GM12873 (cell line): Measurements from ENCODE around the gene CACNB3.

ENCODE experiments used
- CTCF ChIP-seq: IDR thresholded peaks from 2 replicates; pipeline ENCODE4 v1.5.1; 2012; ENCODE audit warnings: low read depth, mild to moderate bottlenecking, moderate library complexity, low read length, control low read depth; ENCODE audit not compliant: insufficient read depth; ENCODE audit errors: missing control alignments

CACNB3 gene

DNA sequence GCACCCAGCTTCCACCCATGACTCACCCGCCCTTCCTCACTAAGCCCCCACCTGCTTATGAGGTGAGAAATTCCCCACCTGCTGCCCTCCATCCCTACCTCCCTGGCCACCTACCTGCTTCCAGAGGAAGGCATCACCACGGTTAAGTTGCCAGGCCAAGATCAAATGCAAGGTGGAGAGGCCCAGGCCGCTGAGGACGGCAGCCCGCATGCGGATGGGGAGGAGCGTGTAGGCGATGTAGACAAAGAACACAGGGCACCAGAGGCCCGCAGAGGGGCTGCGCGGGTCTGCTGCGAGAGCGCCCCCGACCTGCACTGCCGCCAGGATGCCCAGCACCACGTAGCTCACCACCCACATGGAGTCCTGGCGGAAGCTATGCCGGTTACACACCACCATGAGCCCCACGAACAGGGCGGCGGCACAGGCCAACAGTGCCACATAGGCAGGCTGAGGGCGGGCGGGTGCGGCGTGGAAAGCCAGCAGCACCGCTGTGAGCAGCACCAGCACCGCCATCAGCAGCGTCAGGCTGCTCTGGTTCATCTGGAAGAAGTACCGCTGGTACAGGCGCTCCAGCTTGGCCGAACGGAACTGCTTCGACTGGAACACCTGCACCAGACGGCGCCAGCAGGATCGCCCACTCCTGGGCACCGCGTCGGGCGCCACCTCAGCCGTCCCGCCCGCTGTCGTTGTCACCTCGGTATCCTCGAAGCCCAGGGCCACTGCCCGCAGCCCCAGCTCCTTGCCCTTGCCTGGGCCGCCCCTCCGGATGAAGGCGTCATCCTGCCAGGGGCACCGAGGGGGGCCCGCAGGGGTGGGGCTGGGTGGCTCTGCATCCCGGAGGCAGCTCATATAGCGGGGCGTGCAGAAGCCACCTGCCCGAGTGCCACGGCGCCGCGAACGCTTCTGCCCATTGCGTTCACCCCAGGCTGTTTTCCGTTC is 35.6 kb upstream of the CACNB3 start:
- no peak for TF ChIP-seq CTCF

DNA sequence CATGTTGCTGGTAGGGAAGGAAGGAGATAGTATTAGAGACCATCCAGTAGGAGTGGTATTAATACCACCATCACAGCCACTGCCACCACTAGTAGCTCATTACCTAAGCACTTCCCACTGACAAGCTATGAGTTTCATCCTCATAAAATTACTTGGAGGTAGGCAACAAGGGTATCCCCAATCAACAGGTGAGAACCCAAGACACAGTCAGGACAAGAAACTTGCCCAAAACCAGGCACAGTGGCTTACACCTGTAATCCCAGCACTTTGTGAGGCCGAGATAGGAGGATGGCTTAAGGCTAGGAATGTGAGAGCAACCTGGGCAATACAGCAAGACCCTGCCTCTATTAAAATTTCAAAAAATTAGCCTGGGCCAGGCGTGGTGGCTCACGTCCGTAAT is 34.9 kb upstream of the CACNB3 start:
- TF ChIP-seq CTCF = no peak

GRCh38 chr12:48786591-48787544 is 31.4 kb upstream of the CACNB3 start:
- TF ChIP-seq CTCF = no peak

GRCh38 chr12:48787791-48788523 is 30.3 kb upstream of the CACNB3 start:
- TF ChIP-seq CTCF = no peak

GRCh38 chr12:48788524-48788853 is 29.8 kb upstream of the CACNB3 start:
- no peak for TF ChIP-seq CTCF

GRCh38 chr12:48788854-48789775 is 29.2 kb upstream of the CACNB3 start, which contains the start of gene ADCY6:
Gene ADCY6, minus strand, starts transcription at chr12:48789089. Its CDS starts 5,655 bp downstream, at chr12:48783434.
- no peak for TF ChIP-seq CTCF
